ENCODE results near the gene COPZ1.

- TF ChIP-seq POLR2A (IDR thresholded peaks at IDR 0.05), result no peak
- no peak for TF ChIP-seq CTCF (IDR thresholded peaks at IDR 0.05)
Measured at GRCh38 chr12:54368025-54368708, 43.2 kb downstream of the COPZ1 start.

Data from thyroid gland (tissue), 4 donors.